HEK293 (cell line): ENCODE data around the gene INHBA.

Experiments used
- BCL11A ChIP-seq: fragments of 450-650 bp; formaldehyde crosslinking; IDR thresholded peaks from 2 replicates; pipeline ENCODE4 v1.5.1; 2016; ENCODE audit warnings: low read depth, missing biosample characterization, missing genetic modification characterization
- KLF10 ChIP-seq: fragments of 450-650 bp; IDR thresholded peaks from 2 replicates; pipeline ENCODE4 v1.5.1; 2018; ENCODE audit warnings: missing biosample characterization, mild to moderate bottlenecking, missing genetic modification characterization
- ZBTB1 ChIP-seq: fragments of 450-650 bp; formaldehyde crosslinking; IDR thresholded peaks from 2 replicates; pipeline ENCODE4 v1.5.1; 2016; ENCODE audit warnings: missing biosample characterization, missing genetic modification characterization
- ZBTB8A ChIP-seq: fragments of 450-650 bp; formaldehyde crosslinking; IDR thresholded peaks from 2 replicates; pipeline ENCODE4 v1.5.1; 2016; ENCODE audit warnings: missing biosample characterization, missing genetic modification characterization
- ZFP41 ChIP-seq: fragments of 450-650 bp; formaldehyde crosslinking; IDR thresholded peaks from 2 replicates; pipeline ENCODE4 v1.5.1; 2016; ENCODE audit warnings: missing biosample characterization, missing genetic modification characterization, borderline replicate concordance
- ZNF19 ChIP-seq: fragments of 450-650 bp; formaldehyde crosslinking; IDR thresholded peaks from 2 replicates; pipeline ENCODE4; 2016; ENCODE audit warnings: missing biosample characterization, missing genetic modification characterization, low read depth
- ZNF549 ChIP-seq: fragments of 450-650 bp; IDR thresholded peaks from 2 replicates; pipeline ENCODE4 v1.5.1; 2018; ENCODE audit warnings: missing biosample characterization, missing genetic modification characterization, mild to moderate bottlenecking, inconsistent platforms, moderate library complexity
- ZNF658 ChIP-seq: fragments of 450-650 bp; formaldehyde crosslinking; IDR thresholded peaks from 2 replicates; pipeline ENCODE4; 2016; ENCODE audit warnings: missing biosample characterization, missing genetic modification characterization
- TF ChIP-seq, protein P1 (sequence below): fragments of 450-650 bp; formaldehyde crosslinking; IDR thresholded peaks from 2 replicates; pipeline ENCODE4 v1.5.1; 2016; ENCODE audit warnings: missing biosample characterization, missing genetic modification characterization

GRCh38 chr7:41710838-41711237 is 7.9 kb upstream of the INHBA start:
- TF ChIP-seq, protein P1, sequence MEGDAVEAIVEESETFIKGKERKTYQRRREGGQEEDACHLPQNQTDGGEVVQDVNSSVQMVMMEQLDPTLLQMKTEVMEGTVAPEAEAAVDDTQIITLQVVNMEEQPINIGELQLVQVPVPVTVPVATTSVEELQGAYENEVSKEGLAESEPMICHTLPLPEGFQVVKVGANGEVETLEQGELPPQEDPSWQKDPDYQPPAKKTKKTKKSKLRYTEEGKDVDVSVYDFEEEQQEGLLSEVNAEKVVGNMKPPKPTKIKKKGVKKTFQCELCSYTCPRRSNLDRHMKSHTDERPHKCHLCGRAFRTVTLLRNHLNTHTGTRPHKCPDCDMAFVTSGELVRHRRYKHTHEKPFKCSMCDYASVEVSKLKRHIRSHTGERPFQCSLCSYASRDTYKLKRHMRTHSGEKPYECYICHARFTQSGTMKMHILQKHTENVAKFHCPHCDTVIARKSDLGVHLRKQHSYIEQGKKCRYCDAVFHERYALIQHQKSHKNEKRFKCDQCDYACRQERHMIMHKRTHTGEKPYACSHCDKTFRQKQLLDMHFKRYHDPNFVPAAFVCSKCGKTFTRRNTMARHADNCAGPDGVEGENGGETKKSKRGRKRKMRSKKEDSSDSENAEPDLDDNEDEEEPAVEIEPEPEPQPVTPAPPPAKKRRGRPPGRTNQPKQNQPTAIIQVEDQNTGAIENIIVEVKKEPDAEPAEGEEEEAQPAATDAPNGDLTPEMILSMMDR (tag by site-specific recombination) = no peak
- TF ChIP-seq BCL11A (tag by site-specific recombination) (no peak), ZNF658 (tag by site-specific recombination) (no peak), ZBTB1 (tag by site-specific recombination) (no peak), ZFP41 (tag by site-specific recombination) (no peak), ZNF549 (tag by site-specific recombination) (no peak), ZNF19 (no peak), KLF10 (tag by site-specific recombination) (no peak), ZBTB8A (tag by site-specific recombination) (no peak)
